Activated naive CD4-positive, alpha-beta T cell treated with anti-CD3 and anti-CD28 coated beads, Interleukin-2, amount 50 U/mL, for 24 hours (primary cell): ENCODE results near the gene ICE2.
"Not testable (repeated sequence)": the region's sequence is repeated elsewhere in the genome, so short reads cannot be mapped to it uniquely, and the experiment has no call there.

Experiments used
- H3K27ac Mint-ChIP-seq: one replicate; pipeline ENCODE4 v1.8.0; 2021; ENCODE audit warnings: mild to moderate bottlenecking, mixed read lengths
- H3K27me3 Mint-ChIP-seq: one replicate; pipeline ENCODE4 v1.8.0; 2021; ENCODE audit warnings: mixed read lengths
- H3K36me3 Mint-ChIP-seq: one replicate; pipeline ENCODE4 v1.8.0; 2021; ENCODE audit warnings: mixed read lengths
- H3K4me1 Mint-ChIP-seq: one replicate; pipeline ENCODE4 v1.8.0; 2021; ENCODE audit warnings: mixed read lengths
- H3K4me3 Mint-ChIP-seq: one replicate; pipeline ENCODE4 v1.8.0; 2021; ENCODE audit warnings: mild to moderate bottlenecking, mixed read lengths
- H3K9me3 Mint-ChIP-seq: one replicate; pipeline ENCODE4 v1.8.0; 2021; ENCODE audit warnings: mixed read lengths

The ICE2 gene

DNA sequence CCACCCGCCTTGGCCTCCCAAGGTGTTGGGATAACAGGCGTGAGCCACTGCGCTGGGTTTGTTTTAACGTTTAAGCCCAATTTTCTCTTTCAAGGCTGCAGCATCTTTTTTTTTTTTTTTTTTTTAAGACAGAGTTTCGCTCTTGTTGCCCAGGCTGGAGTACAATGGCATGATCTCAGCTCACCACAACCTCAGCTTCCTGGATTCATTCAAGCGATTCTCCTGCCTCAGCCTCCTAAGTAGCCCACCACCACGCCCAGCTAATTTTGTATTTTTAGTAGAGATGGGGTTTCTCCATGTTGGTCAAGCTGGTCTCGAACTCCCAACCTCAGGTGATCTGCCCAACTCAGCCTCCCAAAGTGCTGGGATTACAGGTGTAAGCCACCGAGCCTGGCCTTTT is 68.6 kb downstream of the ICE2 start:
- H3K36me3 Mint-ChIP-seq, H3K27me3 Mint-ChIP-seq, H3K27ac Mint-ChIP-seq, H3K9me3 Mint-ChIP-seq, H3K4me3 Mint-ChIP-seq, H3K4me1 Mint-ChIP-seq: not testable (repeated sequence)

DNA sequence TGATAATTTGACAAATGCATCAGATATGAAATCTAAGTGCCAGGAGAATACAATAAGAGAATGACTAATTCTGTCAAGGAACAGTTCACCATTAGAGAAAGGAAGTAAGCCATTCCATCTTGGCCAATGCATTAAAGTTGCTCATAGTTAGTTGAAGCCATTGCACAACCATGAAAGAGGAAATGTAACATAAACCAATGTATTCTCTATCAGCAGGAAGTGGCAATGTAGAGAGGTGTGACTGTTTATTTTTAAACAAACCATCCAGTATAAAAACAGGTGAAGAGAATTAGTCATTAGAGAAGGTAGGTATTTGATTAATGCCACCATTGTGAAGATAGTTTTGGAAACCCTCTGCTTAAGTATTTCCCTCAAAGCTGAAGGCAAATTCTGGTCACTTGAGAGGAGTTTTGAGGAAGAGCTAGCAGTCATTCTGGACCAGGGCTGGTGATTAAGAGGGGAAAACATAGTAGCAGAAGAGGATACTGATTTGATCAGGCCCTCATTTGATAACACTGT is 70.4 kb downstream of the ICE2 start:
- Mint-ChIP-seq H3K27me3 (no peaks in the 10 kb centered on the region), H3K4me3 (no peak overlapping the region), H3K9me3 (peaks cover 5% of the 10 kb centered on the region), H3K27ac (peak overlapping the region; percentile 44), H3K36me3 (no peaks in the 10 kb centered on the region), H3K4me1 (peaks cover 9% of the 10 kb centered on the region)

DNA sequence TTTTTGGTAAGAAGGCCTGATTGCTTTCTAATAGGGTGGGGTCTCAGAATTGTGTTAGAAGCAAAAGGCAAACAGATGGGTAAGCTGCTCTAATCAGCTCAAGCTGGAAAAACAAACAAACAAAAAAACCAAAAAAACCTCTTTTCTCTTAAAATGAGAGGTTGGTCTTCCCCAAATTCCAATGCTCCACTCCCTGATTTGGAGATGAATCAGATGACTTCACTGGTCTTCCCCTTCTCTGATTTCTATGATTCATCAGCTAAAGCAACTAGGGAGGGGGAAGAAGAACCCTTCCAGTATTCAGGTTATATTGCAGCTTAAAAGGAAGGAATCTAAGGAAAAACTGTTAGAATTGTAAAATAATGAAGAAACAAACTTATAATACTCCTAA is 71.5 kb downstream of the ICE2 start:
- Mint-ChIP-seq H3K9me3 (peaks cover 5% of the 10 kb centered on the region), H3K27me3 (no peaks in the 10 kb centered on the region), H3K4me1 (peaks cover 9% of the 10 kb centered on the region), H3K36me3 (no peaks in the 10 kb centered on the region), H3K27ac (no peak overlapping the region), H3K4me3 (no peak overlapping the region)

DNA sequence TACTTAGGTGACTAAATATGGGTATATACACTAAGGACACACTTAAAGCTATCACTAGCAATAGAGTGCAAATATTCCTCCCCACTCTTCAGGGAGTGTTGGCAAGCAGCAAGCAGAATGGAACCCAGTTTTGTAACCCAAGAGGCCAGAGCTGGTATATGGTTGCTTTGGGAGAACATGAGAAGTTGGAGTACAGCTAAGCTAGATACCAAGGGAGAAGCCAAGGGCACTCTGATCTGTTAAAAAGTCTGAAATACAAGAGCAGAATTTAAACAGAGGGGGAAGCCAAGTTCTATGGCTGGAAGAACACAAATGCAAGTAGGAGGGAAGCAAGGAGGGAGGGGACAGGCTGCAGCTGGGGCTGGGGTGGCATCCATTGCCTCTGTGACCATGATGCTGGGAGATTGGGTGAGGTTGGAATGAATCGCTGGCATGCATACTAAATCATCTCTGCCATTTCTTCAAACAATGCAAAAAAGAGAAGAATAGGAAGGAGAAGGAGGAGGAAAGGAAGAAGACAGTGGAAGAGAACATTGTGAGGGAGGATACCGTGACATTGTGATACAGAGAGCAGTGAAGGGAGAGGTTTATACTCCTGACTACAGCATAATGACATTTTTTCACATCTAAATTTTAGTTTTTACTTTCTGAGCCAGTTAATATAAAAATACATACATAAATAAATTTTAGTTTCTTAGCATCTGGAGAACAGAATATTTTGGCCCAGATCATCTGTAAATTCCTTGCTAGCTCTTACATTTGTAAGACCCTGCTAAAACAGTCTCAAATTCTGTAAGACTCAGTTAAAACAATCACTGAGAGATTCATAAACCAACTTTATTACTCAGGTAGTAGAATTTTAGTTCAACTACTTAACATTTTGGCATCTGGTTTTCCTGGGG is 72.2 kb downstream of the ICE2 start:
- Mint-ChIP-seq H3K27ac (peak overlapping the region; percentile 14), H3K4me3 (no peak overlapping the region), H3K36me3 (no peaks in the 10 kb centered on the region), H3K4me1 (peaks cover 9% of the 10 kb centered on the region), H3K9me3 (peaks cover 5% of the 10 kb centered on the region), H3K27me3 (no peaks in the 10 kb centered on the region)

DNA sequence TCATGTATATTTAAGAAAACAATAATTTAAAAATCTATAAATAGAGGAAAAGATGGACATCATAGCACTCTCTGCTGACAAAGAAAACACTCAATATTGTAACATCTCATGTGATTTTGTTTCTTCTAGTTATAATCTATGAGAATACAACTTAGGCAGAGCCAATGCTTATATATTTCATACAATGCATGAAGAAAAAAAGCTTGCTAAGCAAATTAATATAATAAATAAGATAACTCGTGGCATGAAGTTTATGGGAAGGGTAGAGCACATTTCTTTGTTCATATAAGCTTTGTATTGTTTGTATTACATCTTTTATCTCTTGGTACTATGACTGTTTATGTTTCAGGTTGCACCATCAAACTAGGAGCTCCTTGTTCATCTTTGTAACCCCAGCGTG is 73.5 kb downstream of the ICE2 start:
- H3K36me3 Mint-ChIP-seq = no peaks in the 10 kb centered on the region
- no peaks in the 10 kb centered on the region for H3K27me3 Mint-ChIP-seq
- H3K4me3 Mint-ChIP-seq = no peak overlapping the region
- no peak overlapping the region for H3K27ac Mint-ChIP-seq
- peaks cover 5% of the 10 kb centered on the region for H3K9me3 Mint-ChIP-seq
- peaks cover 9% of the 10 kb centered on the region for H3K4me1 Mint-ChIP-seq

DNA sequence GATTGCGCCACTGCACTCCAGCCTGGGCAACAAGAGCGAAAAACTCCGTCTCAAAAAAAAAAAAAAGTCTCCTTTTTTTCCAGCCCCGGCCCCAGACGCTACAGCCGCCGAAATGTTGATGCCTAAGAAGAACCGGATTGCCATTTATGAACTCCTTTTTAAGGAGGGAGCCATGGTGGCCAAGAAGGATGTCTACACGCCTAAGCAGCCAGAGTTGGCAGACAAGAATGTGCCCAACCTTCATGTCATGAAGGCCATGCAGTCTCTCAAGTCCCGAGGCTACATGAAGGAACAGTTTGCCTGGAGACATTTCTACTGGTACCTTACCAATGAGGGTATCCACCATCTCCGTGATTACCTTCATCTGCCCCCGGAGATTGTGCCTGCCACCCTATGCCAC is 74.6 kb downstream of the ICE2 start:
- H3K9me3 Mint-ChIP-seq, H3K4me3 Mint-ChIP-seq: not testable (repeated sequence)

DNA sequence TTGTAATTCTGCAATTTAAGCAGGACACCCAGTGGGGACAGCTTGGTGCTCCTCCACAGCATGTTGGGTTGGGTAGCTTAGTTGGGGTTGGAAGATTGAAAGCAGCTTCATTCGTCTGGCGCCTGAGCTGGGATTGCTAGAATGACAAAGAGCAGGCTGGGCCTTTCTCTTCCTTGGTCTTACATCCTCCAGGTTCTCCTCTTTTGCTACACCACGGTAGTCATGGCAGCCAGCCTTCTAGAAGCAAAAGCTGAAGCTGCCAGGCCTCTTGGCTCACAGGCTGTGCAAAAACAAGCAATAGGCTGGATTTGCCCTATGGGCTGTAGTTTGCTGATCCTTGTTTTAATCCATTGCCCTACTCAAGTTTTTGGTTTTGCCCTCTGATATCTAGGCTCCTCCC is 78.0 kb downstream of the ICE2 start:
- peaks cover 19% of the 10 kb centered on the region for H3K4me1 Mint-ChIP-seq
- no peaks in the 10 kb centered on the region for H3K9me3 Mint-ChIP-seq
- H3K27ac Mint-ChIP-seq = no peak overlapping the region
- no peaks in the 10 kb centered on the region for H3K27me3 Mint-ChIP-seq
- H3K36me3 Mint-ChIP-seq = no peaks in the 10 kb centered on the region
- no peak overlapping the region for H3K4me3 Mint-ChIP-seq

More for the DNA sequence above, 74.6 kb downstream of the ICE2 start:
- H3K27ac Mint-ChIP-seq, H3K36me3 Mint-ChIP-seq, H3K27me3 Mint-ChIP-seq: not testable (repeated sequence)
- H3K4me1 Mint-ChIP-seq = peaks cover 11% of the 10 kb centered on the region

DNA sequence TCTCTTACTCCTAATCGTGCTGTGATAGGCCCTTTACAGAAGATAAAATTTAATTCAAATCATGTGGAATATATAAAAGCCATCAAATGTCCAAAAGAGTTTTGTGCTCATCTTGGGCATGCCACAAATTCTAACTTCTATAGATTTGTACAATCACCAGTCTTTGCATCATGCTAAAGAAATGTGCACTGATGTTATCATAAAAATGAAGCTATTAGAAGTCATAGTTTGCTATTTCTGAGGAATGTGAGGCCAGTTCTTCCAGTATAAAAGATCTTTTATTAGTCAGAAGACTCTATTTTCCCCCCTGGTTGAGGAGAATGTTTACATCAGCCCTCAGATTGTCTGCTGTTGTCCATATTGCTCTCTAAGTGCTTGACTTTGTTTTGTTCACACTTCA is 79.0 kb downstream of the ICE2 start:
- no peak overlapping the region for H3K27ac Mint-ChIP-seq
- no peaks in the 10 kb centered on the region for H3K27me3 Mint-ChIP-seq
- no peak overlapping the region for H3K4me3 Mint-ChIP-seq

DNA sequence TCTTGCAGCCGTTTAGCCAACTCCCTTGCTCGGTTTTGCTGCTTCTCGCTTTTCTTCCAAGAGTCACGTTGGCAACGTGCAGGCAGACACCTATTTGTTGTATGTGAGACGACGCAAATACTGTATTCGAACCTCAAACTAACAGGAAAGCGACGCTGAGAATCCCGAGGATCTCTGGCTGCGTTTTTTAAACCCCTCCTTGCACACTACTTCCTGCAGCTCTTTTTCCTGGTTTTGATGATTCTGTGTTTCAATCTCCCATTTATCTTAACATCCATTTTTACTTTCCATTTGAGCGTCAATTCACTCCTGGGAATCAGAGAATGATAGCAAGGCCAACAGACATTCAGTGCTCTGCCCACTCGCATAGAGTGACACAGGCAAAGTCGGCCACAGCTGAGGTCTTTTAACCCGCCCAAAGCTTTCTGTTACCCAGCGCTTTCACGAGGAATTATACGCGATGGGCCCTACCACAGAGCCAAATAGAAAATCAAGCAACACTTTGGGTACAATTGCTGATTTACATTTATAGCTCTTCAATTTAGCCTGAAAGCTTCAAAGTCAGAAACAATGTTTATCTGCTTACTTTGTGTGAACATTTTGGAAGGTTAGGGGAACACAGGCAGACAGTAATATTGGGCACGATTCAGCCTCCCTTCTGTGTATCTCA is 79.6 kb downstream of the ICE2 start:
- peak overlapping the region; percentile 87 for H3K27ac Mint-ChIP-seq
- peaks cover 19% of the 10 kb centered on the region for H3K4me1 Mint-ChIP-seq
- peak overlapping the region; percentile 86 for H3K4me3 Mint-ChIP-seq
- H3K27me3 Mint-ChIP-seq = no peaks in the 10 kb centered on the region
- H3K9me3 Mint-ChIP-seq = no peaks in the 10 kb centered on the region
- H3K36me3 Mint-ChIP-seq = no peaks in the 10 kb centered on the region

More for the DNA sequence above, 79.0 kb downstream of the ICE2 start:
- Mint-ChIP-seq H3K9me3 (no peaks in the 10 kb centered on the region), H3K4me1 (peaks cover 19% of the 10 kb centered on the region), H3K36me3 (no peaks in the 10 kb centered on the region)

DNA sequence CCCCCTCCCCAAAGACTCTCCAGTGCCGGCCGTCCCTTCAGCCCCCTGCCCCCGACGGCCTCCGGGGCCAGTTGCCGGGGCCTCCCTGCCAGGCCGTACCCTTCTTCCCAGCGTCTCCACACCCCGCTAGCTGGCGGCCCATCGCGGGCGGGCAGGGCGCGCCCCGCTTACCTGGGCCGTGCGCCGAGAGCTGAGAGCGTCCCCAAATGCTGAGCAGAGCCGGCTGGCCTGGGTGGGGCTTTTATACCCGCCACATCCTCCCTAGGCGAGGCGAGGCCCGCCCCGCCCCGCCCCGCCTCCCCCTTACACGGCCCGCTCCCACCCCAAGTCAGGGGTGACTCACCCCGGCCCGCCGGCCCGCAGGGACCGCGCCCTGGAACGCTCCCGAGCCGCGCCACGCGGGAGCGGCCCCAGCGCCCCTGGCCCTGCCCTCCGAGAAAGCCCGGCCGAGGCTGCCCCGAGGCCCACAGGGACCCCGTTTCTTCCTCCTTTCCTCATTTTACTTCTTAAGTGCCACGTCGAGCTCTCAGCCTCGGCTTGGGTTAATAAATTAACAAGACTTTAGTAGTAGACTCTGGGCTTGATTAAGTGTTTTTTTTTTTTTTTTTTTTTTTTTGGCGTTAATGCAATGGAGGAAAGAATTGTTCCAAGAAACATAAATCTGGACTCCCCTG is 81.0 kb downstream of the ICE2 start, which contains the start of gene ANXA2:
Gene ANXA2 (minus strand): TSS at position 215 of the 674 bp plus-strand sequence. CDS start 11,911 bp downstream, outside the sequence.
- H3K4me1 Mint-ChIP-seq = peaks cover 30% of the 10 kb centered on the region
- H3K27ac Mint-ChIP-seq = peak within 1 kb of the TSS; percentile 87
- H3K27me3 Mint-ChIP-seq = no peaks in the 10 kb centered on the region
- H3K4me3 Mint-ChIP-seq = peak within 1 kb of the TSS; percentile 86
- H3K36me3 Mint-ChIP-seq = no peaks in the 10 kb centered on the region
- no peaks in the 10 kb centered on the region for H3K9me3 Mint-ChIP-seq

DNA sequence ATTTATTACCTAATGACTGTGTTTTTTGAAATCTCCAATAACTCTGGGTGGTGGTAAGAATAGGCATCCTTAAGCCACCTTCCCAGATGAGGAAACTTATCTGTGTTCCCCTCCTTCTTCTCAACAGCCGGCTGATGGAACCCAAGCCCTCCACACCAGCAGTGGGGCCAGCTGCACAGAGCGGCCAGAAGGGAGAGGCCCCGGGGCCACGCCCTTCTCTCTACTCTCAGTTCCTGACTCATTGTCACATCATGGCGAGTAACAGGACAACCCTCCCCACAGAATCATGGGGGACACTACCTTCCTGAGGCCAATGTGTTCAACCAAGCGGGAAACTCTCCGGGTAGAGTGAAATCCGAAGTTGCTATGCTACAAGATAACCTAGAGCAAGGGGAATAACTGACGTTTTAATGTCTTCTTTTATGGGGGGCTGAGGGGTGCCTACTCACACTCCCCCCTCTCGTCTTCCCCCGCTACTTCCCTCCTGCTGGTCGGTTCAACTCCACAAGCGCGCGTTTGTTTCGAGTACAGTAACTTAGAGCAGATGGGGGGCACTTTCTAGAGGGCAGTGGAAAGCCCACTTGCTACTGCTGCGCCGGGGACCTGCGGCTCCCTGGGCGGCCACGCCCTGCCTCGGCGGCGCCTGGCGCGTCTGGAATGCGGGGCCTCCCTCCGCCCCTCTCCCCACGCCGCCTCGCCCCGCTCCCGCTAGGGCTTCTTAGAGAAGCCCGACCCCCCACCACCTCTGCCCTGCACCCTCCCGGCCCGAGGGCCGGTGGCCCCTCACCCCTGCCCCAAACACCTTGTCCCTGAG is 81.8 kb downstream of the ICE2 start:
- H3K4me3 Mint-ChIP-seq = peak overlapping the region; percentile 75
- no peaks in the 10 kb centered on the region for H3K27me3 Mint-ChIP-seq
- H3K4me1 Mint-ChIP-seq = peaks cover 30% of the 10 kb centered on the region
- H3K9me3 Mint-ChIP-seq = no peaks in the 10 kb centered on the region
- H3K27ac Mint-ChIP-seq = no peak overlapping the region
- H3K36me3 Mint-ChIP-seq = no peaks in the 10 kb centered on the region

DNA sequence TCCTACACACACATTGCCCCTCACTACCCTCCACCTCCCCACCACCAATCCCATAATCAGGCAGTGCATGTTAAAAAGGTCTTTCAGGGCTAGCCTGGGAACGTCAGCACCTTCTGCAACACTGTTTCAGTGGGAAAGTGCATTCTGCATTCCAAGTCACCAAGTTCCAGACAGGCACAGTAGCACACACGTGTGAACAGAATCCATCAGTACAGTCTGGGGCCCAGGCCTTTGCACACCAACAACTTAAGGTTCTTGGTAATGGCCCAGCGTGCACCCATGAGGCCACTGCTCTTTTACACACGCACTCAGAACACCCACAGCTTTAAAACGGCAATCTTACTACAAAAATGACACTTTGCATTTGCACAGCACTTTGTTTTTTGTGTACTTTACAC is 82.4 kb downstream of the ICE2 start:
- Mint-ChIP-seq H3K9me3 (no peaks in the 10 kb centered on the region), H3K27ac (no peak overlapping the region), H3K4me3 (peak overlapping the region; percentile 75), H3K27me3 (no peaks in the 10 kb centered on the region), H3K36me3 (no peaks in the 10 kb centered on the region), H3K4me1 (peaks cover 30% of the 10 kb centered on the region)

DNA sequence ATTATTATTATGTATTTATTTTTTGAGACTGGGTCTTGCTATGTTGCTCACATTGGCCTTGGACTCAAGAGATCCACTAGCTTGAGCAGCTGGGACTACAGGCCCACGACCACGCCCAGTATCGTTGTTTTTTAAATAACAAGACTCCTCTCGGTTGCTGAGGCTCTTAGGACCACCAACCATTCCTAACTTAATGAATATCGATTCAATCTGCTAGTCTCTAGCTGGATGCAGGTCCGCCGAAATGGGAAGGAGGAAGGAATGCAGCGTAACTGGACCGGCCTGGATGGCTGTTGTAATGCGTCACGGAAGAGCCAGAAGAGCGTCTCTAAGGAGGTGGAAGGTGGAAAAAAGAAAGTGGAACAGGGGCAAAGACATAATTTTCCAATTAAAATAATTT is 82.8 kb downstream of the ICE2 start:
- Mint-ChIP-seq H3K4me1 (peaks cover 30% of the 10 kb centered on the region), H3K4me3 (peak overlapping the region; percentile 60), H3K36me3 (no peaks in the 10 kb centered on the region), H3K27ac (no peak overlapping the region), H3K27me3 (no peaks in the 10 kb centered on the region), H3K9me3 (no peaks in the 10 kb centered on the region)

DNA sequence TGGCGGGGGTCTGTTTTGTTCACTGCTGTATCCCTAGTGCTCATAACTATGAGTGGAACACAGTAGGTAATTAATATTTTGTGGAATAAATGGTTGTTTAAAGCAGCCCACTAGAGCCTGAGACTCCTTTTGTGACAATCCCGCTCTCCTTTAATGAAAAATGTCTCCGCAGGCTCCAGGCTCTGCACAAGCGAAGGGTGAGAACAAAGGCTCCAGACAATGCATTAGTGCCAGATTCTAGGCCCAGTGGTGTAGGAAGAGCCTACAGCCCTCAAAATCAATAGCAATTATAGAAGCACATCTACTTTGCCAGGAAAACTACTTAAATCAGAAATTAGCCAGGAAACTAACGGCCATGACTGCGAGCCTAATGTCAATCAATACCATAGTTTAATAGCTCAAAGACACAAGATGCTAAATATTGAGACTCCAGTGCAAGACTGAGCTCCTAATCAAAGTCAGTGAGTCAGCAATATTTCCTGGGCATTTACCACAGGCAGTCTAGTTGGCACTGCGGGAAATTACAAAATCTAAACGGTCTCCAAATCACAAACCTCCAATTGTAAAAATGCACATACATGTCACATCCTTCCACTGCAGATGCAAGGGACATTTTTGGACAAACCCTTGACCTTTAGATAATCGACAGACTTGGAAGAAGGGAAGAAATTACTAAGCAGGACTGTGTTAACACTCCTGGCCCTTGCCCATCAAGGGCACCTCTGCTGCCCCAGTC is 83.5 kb downstream of the ICE2 start:
- Mint-ChIP-seq H3K4me1 (peaks cover 30% of the 10 kb centered on the region), H3K9me3 (no peaks in the 10 kb centered on the region), H3K27ac (no peak overlapping the region), H3K36me3 (no peaks in the 10 kb centered on the region), H3K4me3 (no peak overlapping the region), H3K27me3 (no peaks in the 10 kb centered on the region)
